H1 (cell line): ENCODE results near the gene HOOK1. TPM values are rescaled to one million over a fixed set of nuclear protein-coding genes. Genes with fewer than 3 reads are reported as not detected.

ENCODE experiments used
- CTCF ChIA-PET: fragments of 300-600 bp; sonication (Branson Sonifier 250); formaldehyde crosslinking; loops from one replicate; lab custom pipeline; 2021; ENCODE audit not compliant: partially characterized antibody; lab: Charles Lee
- POLR2A ChIA-PET: fragments of 300-600 bp; sonication (Branson Sonifier 250); formaldehyde crosslinking; loops from one replicate; lab custom pipeline; 2021; ENCODE audit warnings: inconsistent platforms; ENCODE audit not compliant: partially characterized antibody; lab: Charles Lee
- DNase-seq, 2 experiments: peaks; one replicate each; pipeline versions ENCODE4 v3.0.0 to v3.0.0-alpha.2; 2010 to 2022; ENCODE audit warnings: low spot score in 2 of 2, low read depth in 1 of 2, mixed read lengths in 1 of 2
- FAIRE-seq: peaks from 2 replicates; lab custom pipeline; 2011; peaks lifted over from hg19 to GRCh38; lab: Jason Lieb, UNC
- H2AFZ ChIP-seq: 2 replicates; pipeline ENCODE4 v1.8.1; 2012; ENCODE audit warnings: low read length, inconsistent platforms
- H2AK5ac ChIP-seq: 2 replicates; pipeline ENCODE4 v1.6.1; 2013; ENCODE audit warnings: low read depth, low read length
- H2BK120ac ChIP-seq: replicated peaks from 2 replicates; pipeline ENCODE3; 2013; ENCODE audit warnings: low read depth, low read length, inconsistent platforms
- H2BK12ac ChIP-seq: 2 replicates; pipeline ENCODE4 v1.6.1; 2013; ENCODE audit warnings: low read depth, low read length
- H2BK15ac ChIP-seq: 2 replicates; pipeline ENCODE4 v1.6.1; 2013; ENCODE audit warnings: low read length
- H2BK20ac ChIP-seq: 2 replicates; pipeline ENCODE4 v1.6.1; 2013; ENCODE audit warnings: low read length
- H2BK5ac ChIP-seq: 2 replicates; pipeline ENCODE4 v1.6.1; 2013; ENCODE audit warnings: low read depth, low read length
- H3K14ac ChIP-seq: 2 replicates; pipeline ENCODE4 v1.6.1; 2013; ENCODE audit warnings: inconsistent platforms; ENCODE audit not compliant: insufficient read length
- H3K18ac ChIP-seq: 2 replicates; pipeline ENCODE4 v1.6.1; 2013; ENCODE audit warnings: low read length; ENCODE audit errors: extremely low read depth
- H3K23ac ChIP-seq: 2 replicates; pipeline ENCODE4 v1.6.1; 2013; ENCODE audit warnings: inconsistent platforms; ENCODE audit not compliant: insufficient read length
- H3K23me2 ChIP-seq: 2 replicates; pipeline ENCODE4 v1.6.1; 2013; ENCODE audit warnings: low read depth, low read length
- H3K27ac ChIP-seq: 2 replicates; pipeline ENCODE4 v1.6.1; 2011; ENCODE audit warnings: low read depth, low read length, inconsistent platforms
- H3K27me3 ChIP-seq, 4 experiments: replicated peaks in 1 of 4; 1 replicate in 1 of 4; 2 replicates in 3 of 4; pipeline versions ENCODE4 v1.6.1 to v1.8.1; 2011 to 2013; ENCODE audit warnings: low read length in 3 of 4, mild to moderate bottlenecking in 3 of 4, inconsistent platforms in 2 of 4, mixed read lengths in 2 of 4, moderate library complexity in 1 of 4; ENCODE audit not compliant: control insufficient read depth in 3 of 4, insufficient read depth in 3 of 4; ENCODE audit errors: extremely low read depth in 1 of 4
- H3K36me3 ChIP-seq, 4 experiments: 2 replicates each; pipeline versions ENCODE4 v1.6.1 to v1.8.1; 2011 to 2013; ENCODE audit warnings: mild to moderate bottlenecking in 4 of 4, low read length in 3 of 4, moderate library complexity in 2 of 4, control low read depth in 1 of 4, inconsistent platforms in 1 of 4; ENCODE audit not compliant: insufficient read depth in 4 of 4, control insufficient read depth in 2 of 4
- H3K4ac ChIP-seq: replicated peaks from 2 replicates; pipeline ENCODE3; 2013; ENCODE audit warnings: low read length, low read depth, mixed read lengths, inconsistent platforms; ENCODE audit not compliant: insufficient read length
- H3K4me1 ChIP-seq, 4 experiments: replicated peaks in 1 of 4; 1 replicate in 1 of 4; 2 replicates in 3 of 4; pipeline versions ENCODE4 v1.6.1 to v1.8.1; 2011 to 2013; ENCODE audit warnings: low read length in 3 of 4, inconsistent platforms in 2 of 4, mixed read lengths in 1 of 4; ENCODE audit not compliant: insufficient read depth in 4 of 4, control insufficient read depth in 3 of 4
- H3K4me2 ChIP-seq, 2 experiments: 2 replicates each; pipeline versions ENCODE4 v1.6.1 to v1.8.1; 2011 to 2013; ENCODE audit warnings: low read depth in 2 of 2, low read length in 2 of 2, control low read depth in 1 of 2, inconsistent platforms in 1 of 2, mild to moderate bottlenecking in 1 of 2; ENCODE audit not compliant: insufficient read depth in 1 of 2
- H3K4me3 ChIP-seq, 4 experiments: fragments of 200-600, 300-600 bp in 1 of 4; sonication (generic), shearing (Covaris generic), sonication (Bioruptor Twin) in 1 of 4; 2 replicates each; pipeline versions ENCODE4 v1.5.1 to v1.8.1; 2011 to 2016; ENCODE audit warnings: low read length in 4 of 4, low read depth in 3 of 4, control low read depth in 2 of 4, inconsistent platforms in 2 of 4, mild to moderate bottlenecking in 2 of 4, mixed read lengths in 1 of 4, moderate library complexity in 1 of 4; ENCODE audit not compliant: insufficient read depth in 2 of 4; ENCODE audit errors: extremely low read depth in 1 of 4
- H3K56ac ChIP-seq: replicated peaks from 2 replicates; pipeline ENCODE3; 2013; ENCODE audit warnings: low read depth, mild to moderate bottlenecking, mixed read lengths, low read length, inconsistent platforms; ENCODE audit not compliant: insufficient read length
- H3K79me1 ChIP-seq: 2 replicates; pipeline ENCODE4 v1.6.1; 2013; ENCODE audit warnings: low read depth, low read length, control low read depth
- H3K79me2 ChIP-seq, 2 experiments: 2 replicates each; pipeline versions ENCODE4 v1.6.1 to v1.8.1; 2012 to 2013; ENCODE audit warnings: low read length in 2 of 2, mild to moderate bottlenecking in 2 of 2, inconsistent platforms in 1 of 2; ENCODE audit not compliant: insufficient read depth in 2 of 2, control insufficient read depth in 1 of 2
- H3K9ac ChIP-seq, 4 experiments: replicated peaks in 1 of 4; 1 replicate in 1 of 4; 2 replicates in 3 of 4; pipeline versions ENCODE4 v1.6.1 to v1.8.1; 2011 to 2013; ENCODE audit warnings: low read depth in 3 of 4, low read length in 3 of 4, control low read depth in 2 of 4, mild to moderate bottlenecking in 2 of 4, moderate library complexity in 2 of 4, inconsistent platforms in 1 of 4; ENCODE audit errors: extremely low read depth in 1 of 4
- H3K9me3 ChIP-seq, 2 experiments: 2 replicates each; pipeline versions ENCODE4 v1.6.1 to v1.8.1; 2012 to 2013; ENCODE audit warnings: mild to moderate bottlenecking in 2 of 2, moderate library complexity in 2 of 2, control low read depth in 1 of 2, inconsistent platforms in 1 of 2, low read depth in 1 of 2, low read length in 1 of 2, mixed read lengths in 1 of 2; ENCODE audit not compliant: insufficient read depth in 2 of 2
- H4K20me1 ChIP-seq, 2 experiments: replicated peaks in 1 of 2; 2 replicates each; pipeline versions ENCODE3 to v1.8.1; 2011 to 2013; ENCODE audit warnings: inconsistent platforms in 2 of 2, low read length in 2 of 2, mild to moderate bottlenecking in 1 of 2; ENCODE audit not compliant: insufficient read depth in 2 of 2, control insufficient read depth in 1 of 2
- H4K5ac ChIP-seq: 2 replicates; pipeline ENCODE4 v1.6.1; 2013; ENCODE audit warnings: low read length, low read depth, mixed read lengths, inconsistent platforms; ENCODE audit not compliant: insufficient read length
- H4K8ac ChIP-seq: 2 replicates; pipeline ENCODE4 v1.8.0; 2013; ENCODE audit warnings: mild to moderate bottlenecking, moderate library complexity, low read length, inconsistent platforms; ENCODE audit not compliant: insufficient read depth; ENCODE audit errors: extremely low read depth
- H4K91ac ChIP-seq: replicated peaks from 2 replicates; pipeline ENCODE3; 2013; ENCODE audit warnings: low read length, mixed read lengths, inconsistent platforms; ENCODE audit not compliant: insufficient read length
- CEBPB ChIP-seq: IDR thresholded peaks from 2 replicates; pipeline ENCODE4 v1.6.1; 2012; ENCODE audit warnings: low read depth, low read length
- JUND ChIP-seq: IDR thresholded peaks from 2 replicates; pipeline ENCODE4 v1.6.1; 2011; ENCODE audit warnings: mild to moderate bottlenecking, improper control_type of control experiment, low read length
- NRF1 ChIP-seq: IDR thresholded peaks from 2 replicates; pipeline ENCODE4 v1.6.1; 2011; ENCODE audit warnings: mild to moderate bottlenecking, low read depth, low read length, improper control_type of control experiment
- POLR2AphosphoS5 ChIP-seq: IDR thresholded peaks from 2 replicates; pipeline ENCODE4 v1.6.1; 2011; ENCODE audit warnings: low read depth, low read length
- RBBP5 ChIP-seq: IDR thresholded peaks from 2 replicates; pipeline ENCODE4 v1.7.1; 2012; ENCODE audit warnings: low read depth, mild to moderate bottlenecking, inconsistent platforms, low read length, moderate library complexity, borderline replicate concordance
- SP1 ChIP-seq: IDR thresholded peaks from 2 replicates; pipeline ENCODE4 v1.6.1; 2011; ENCODE audit warnings: low read depth, low read length
- SP2 ChIP-seq: IDR thresholded peaks from 2 replicates; pipeline ENCODE4 v1.6.1; 2012; ENCODE audit warnings: mild to moderate bottlenecking, low read length, inconsistent platforms
- SP4 ChIP-seq: IDR thresholded peaks from 2 replicates; pipeline ENCODE4 v1.6.1; 2012; ENCODE audit warnings: low read length, inconsistent platforms
- SRF ChIP-seq: IDR thresholded peaks from 2 replicates; pipeline ENCODE4 v1.6.1; 2011; ENCODE audit warnings: mild to moderate bottlenecking, low read depth, low read length, moderate library complexity
- TAF7 ChIP-seq: optimal IDR thresholded peaks from 2 replicates; pipeline ENCODE3; 2011; ENCODE audit warnings: low read depth, mild to moderate bottlenecking, inconsistent platforms, low read length, moderate library complexity, borderline replicate concordance
- WGBS, 2 experiments: shearing (Covaris generic) in 1 of 2; methylation state at CpG; one replicate each; pipeline versions ENCODE4 v1.1.6 to v1.1.7; 2013 to 2015; ENCODE audit warnings: low lambda C conversion rate in 2 of 2, mixed read lengths in 2 of 2, inconsistent platforms in 1 of 2, low coverage in 1 of 2, missing lambda C conversion rate in 1 of 2; ENCODE audit not compliant: insufficient replicate concordance in 2 of 2, insufficient coverage in 1 of 2, insufficient read length in 1 of 2; ENCODE audit errors: extremely low coverage in 1 of 2, missing lambda C conversion rate in 1 of 2; 5-methylcytosine and 5-hydroxymethylcytosine counted together
- polyA plus RNA-seq, 7 experiments: library from polyadenylated mRNA; depleted of rRNA in 3 of 7; stranded (reverse) in 5 of 7; unstranded in 2 of 7; fragments of >200 nt in 5 of 7; fragments of 200-250 nt in 2 of 7; gene quantifications; 1 replicate in 5 of 7; 2 replicates in 1 of 7; 4 replicates in 1 of 7; pipeline versions ENCODE4 v1.2.1 to v1.2.3, GENCODE V29; 2011 to 2013; ENCODE audit warnings: missing spikeins in 2 of 7, mixed read lengths in 2 of 7
- total RNA-seq: library from RNA; stranded (reverse); fragmentation: NEBNext Ultra II Directional; extraction: Animal tissue kit (Norgen Biotek cat#: 25700); gene quantifications from 2 replicates; pipeline ENCODE4 v1.2.1, GENCODE V29; 2021
- TF ChIP-seq, protein P1 (sequence below): IDR thresholded peaks from 2 replicates; pipeline ENCODE4 v1.6.1; 2012; ENCODE audit warnings: inconsistent platforms
- TF ChIP-seq, protein P2 (sequence below): IDR thresholded peaks from 2 replicates; pipeline ENCODE4 v1.6.1; 2011; ENCODE audit warnings: low read length, improper control_type of control experiment

Gene HOOK1
- total and polyA plus RNA-seq, 2 of the 8 experiments (the other 6 are each of a cell fraction or from before 2014, with no cell fraction given), result 5.6 to 34.5 TPM

GRCh38 chr1:59879996-59880505, 65.3 kb downstream of the HOOK1 start:
- CTCF ChIA-PET, result interaction anchor here (0.8 to 14.4 kb wide), 18 partner anchors 9 to 100 kb away, joined by 3 to 323 read pairs (median 6); no protein-coding TSS in a partner anchor
- H3K79me1 ChIP-seq, result no peaks in the 10 kb centered on the region
- no peaks in the 10 kb centered on the region for H3K36me3 ChIP-seq
- no peaks in the 10 kb centered on the region for H3K23me2 ChIP-seq
- H4K5ac ChIP-seq, result no peak overlapping the region
- no peak overlapping the region for H3K56ac ChIP-seq
- H2BK120ac ChIP-seq, result no peak overlapping the region
- no peak overlapping the region for H3K4me3 ChIP-seq
- H3K4me1 ChIP-seq, result no peaks in the 10 kb centered on the region
- H3K23ac ChIP-seq, result no peak overlapping the region
- no peak overlapping the region for H3K4me2 ChIP-seq
- no peak overlapping the region for H3K9ac ChIP-seq
- H2AK5ac ChIP-seq, result no peak overlapping the region
- no peak overlapping the region for H4K8ac ChIP-seq
- no peaks in the 10 kb centered on the region for H3K9me3 ChIP-seq
- DNase-seq (no peak), FAIRE-seq (no peak)
- TF ChIP-seq NRF1 (no peak), POLR2AphosphoS5 (no peak), TAF7 (no peak), RBBP5 (no peak), CEBPB (no peak), SP1 (no peak), SP4 (no peak), SRF (no peak), JUND (no peak), SP2 (no peak)
- TF ChIP-seq, protein P1, sequence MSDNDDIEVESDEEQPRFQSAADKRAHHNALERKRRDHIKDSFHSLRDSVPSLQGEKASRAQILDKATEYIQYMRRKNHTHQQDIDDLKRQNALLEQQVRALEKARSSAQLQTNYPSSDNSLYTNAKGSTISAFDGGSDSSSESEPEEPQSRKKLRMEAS, result no peak
- TF ChIP-seq, protein P2, sequence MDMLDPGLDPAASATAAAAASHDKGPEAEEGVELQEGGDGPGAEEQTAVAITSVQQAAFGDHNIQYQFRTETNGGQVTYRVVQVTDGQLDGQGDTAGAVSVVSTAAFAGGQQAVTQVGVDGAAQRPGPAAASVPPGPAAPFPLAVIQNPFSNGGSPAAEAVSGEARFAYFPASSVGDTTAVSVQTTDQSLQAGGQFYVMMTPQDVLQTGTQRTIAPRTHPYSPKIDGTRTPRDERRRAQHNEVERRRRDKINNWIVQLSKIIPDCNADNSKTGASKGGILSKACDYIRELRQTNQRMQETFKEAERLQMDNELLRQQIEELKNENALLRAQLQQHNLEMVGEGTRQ, result no peak
- WGBS, 2 experiments, result 92% methylated on average over 3 of the region's 3 CpGs; no CpG with 5 or more reads in 1 of the 2 experiments
- no peak overlapping the region for H3K18ac ChIP-seq
- no peak overlapping the region for H2BK12ac ChIP-seq
- H3K27me3 ChIP-seq, result no peaks in the 10 kb centered on the region
- H4K91ac ChIP-seq, result no peak overlapping the region
- no peak overlapping the region for H3K4ac ChIP-seq
- no peaks in the 10 kb centered on the region for H4K20me1 ChIP-seq
- no peak overlapping the region for H3K27ac ChIP-seq
- H2AFZ ChIP-seq, result no peak overlapping the region
- POLR2A ChIA-PET, result interaction anchor here (1.5 kb wide), 1 partner anchor 14 kb away, joined by 3 read pairs; no protein-coding TSS in a partner anchor
- no peak overlapping the region for H2BK15ac ChIP-seq
- no peak overlapping the region for H2BK5ac ChIP-seq
- H3K14ac ChIP-seq, result no peak overlapping the region
- no peaks in the 10 kb centered on the region for H3K79me2 ChIP-seq
- no peak overlapping the region for H2BK20ac ChIP-seq
